HepG2 (cell line): ENCODE results near the gene CISD1. TPM values are rescaled to one million over a fixed set of nuclear protein-coding genes. Genes with fewer than 3 reads are reported as not detected.

ENCODE experiments used
- EP300 ChIP-seq, 3 experiments: sonication (generic) in 1 of 3; formaldehyde crosslinking in 1 of 3; IDR thresholded peaks; 2 replicates each; pipeline versions ENCODE4 v1.5.1 to v1.6.1; 2011 to 2020; ENCODE audit warnings: low read depth in 2 of 3, low read length in 2 of 3, borderline replicate concordance in 1 of 3, improper control_type of control experiment in 1 of 3, mild to moderate bottlenecking in 1 of 3, missing genetic modification reagents in 1 of 3, moderate library complexity in 1 of 3
- ETV5 ChIP-seq: IDR thresholded peaks from 2 replicates; pipeline ENCODE4 v1.6.1; 2018; ENCODE audit warnings: missing biosample characterization, missing genetic modification reagents, inconsistent platforms, borderline replicate concordance
- FOXA1 ChIP-seq, 2 experiments: fragments of 450-650 bp in 1 of 2; sonication (generic) in 1 of 2; formaldehyde crosslinking in 1 of 2; IDR thresholded peaks; 2 replicates each; pipeline versions ENCODE4 v1.4.0 to v1.6.1; 2016 to 2020; ENCODE audit warnings: missing genetic modification reagents in 1 of 2
- FOXK1 ChIP-seq: sonication (generic); formaldehyde crosslinking; IDR thresholded peaks from 2 replicates; pipeline ENCODE4 v1.4.0; 2020; ENCODE audit warnings: low read depth, missing genetic modification reagents, borderline replicate concordance
- GABPA ChIP-seq, 2 experiments: IDR thresholded peaks; 2 replicates each; pipeline ENCODE4 v1.6.1; 2011 to 2016; ENCODE audit warnings: low read depth in 2 of 2, low read length in 1 of 2, missing biosample characterization in 1 of 2, missing genetic modification characterization in 1 of 2
- KAT8 ChIP-seq: IDR thresholded peaks from 2 replicates; pipeline ENCODE4 v1.6.1; 2016; ENCODE audit warnings: missing genetic modification reagents, missing compliant biosample characterization
- KDM6A ChIP-seq: IDR thresholded peaks from 2 replicates; pipeline ENCODE4 v1.6.1; 2016; ENCODE audit warnings: low read depth
- NFIC ChIP-seq: IDR thresholded peaks from 2 replicates; pipeline ENCODE4 v1.6.1; 2012; ENCODE audit warnings: mild to moderate bottlenecking, low read length, inconsistent platforms
- NR2F1 ChIP-seq, 2 experiments: fragments of 450-650 bp in 1 of 2; formaldehyde crosslinking in 1 of 2; IDR thresholded peaks; 2 replicates each; pipeline versions ENCODE4 v1.5.0 to v1.6.1; 2016 to 2020; ENCODE audit warnings: mild to moderate bottlenecking in 1 of 2, missing compliant biosample characterization in 1 of 2, missing genetic modification reagents in 1 of 2, moderate library complexity in 1 of 2
- POGZ ChIP-seq: sonication (generic); formaldehyde crosslinking; IDR thresholded peaks from 2 replicates; pipeline ENCODE4 v1.4.0; 2020; ENCODE audit warnings: mild to moderate bottlenecking, missing genetic modification reagents
- SOX6 ChIP-seq, 2 experiments: fragments of 450-650 bp in 1 of 2; sonication (generic) in 1 of 2; formaldehyde crosslinking in 1 of 2; IDR thresholded peaks; 2 replicates each; pipeline versions ENCODE4 v1.4.0 to v1.6.1; 2017 to 2020; ENCODE audit warnings: antibody characterized with exemption in 1 of 2, mild to moderate bottlenecking in 1 of 2, missing genetic modification reagents in 1 of 2
- ZNF614 ChIP-seq: IDR thresholded peaks from 2 replicates; pipeline ENCODE4 v1.6.1; 2018; ENCODE audit warnings: missing biosample characterization, missing genetic modification reagents, inconsistent platforms, borderline replicate concordance
- ZNF678 ChIP-seq: sonication (generic); formaldehyde crosslinking; IDR thresholded peaks from 2 replicates; pipeline ENCODE4 v1.4.0; 2020; ENCODE audit warnings: mild to moderate bottlenecking, missing genetic modification reagents
- polyA plus RNA-seq, 8 experiments: library from polyadenylated mRNA; depleted of rRNA in 3 of 8; stranded (reverse) in 7 of 8; unstranded in 1 of 8; fragments of >200 nt; fragmentation: Illumina TruSeq in 4 of 8; extraction: Trizol in 4 of 8; gene quantifications; 2 replicates each; pipeline versions ENCODE4 v1.2.1 to v1.2.3, GENCODE V29; 2011 to 2016; ENCODE audit warnings: low read depth in 4 of 8, missing spikeins in 1 of 8, mixed read lengths in 1 of 8; ENCODE audit not compliant: insufficient read depth in 1 of 8
- total RNA-seq, 5 experiments: library from RNA; depleted of rRNA; stranded (reverse); fragments of >200 nt; fragmentation: Illumina TruSeq; extraction: Trizol; gene quantifications; 2 replicates each; pipeline ENCODE4 v1.2.3, GENCODE V29; 2016; ENCODE audit warnings: low read depth in 1 of 5

CISD1 gene
- total and polyA plus RNA-seq, 2 of the 13 experiments (the other 11 are each of a cell fraction or from before 2014, with no cell fraction given): 63.4 to 78.9 TPM

- TF ChIP-seq EP300 (IDR thresholded peaks at IDR 0.05; ENCODE audit: low read depth in 2 of 2, low read length in 2 of 2) (peak in 1 of 2 experiments; percentile 68; a peak in 2 of 4 replicates), EP300 (CRISPR knock-in tag; IDR thresholded peaks at IDR 0.05; ENCODE audit: borderline replicate concordance) (no peak), FOXA1 (IDR thresholded peaks at IDR 0.05) (no peak), FOXA1 (CRISPR knock-in tag; IDR thresholded peaks at IDR 0.05) (0 out of 2 replicates have a peak, but pooled peaks have one; percentile 16), GABPA (IDR thresholded peaks at IDR 0.05; ENCODE audit: low read depth, low read length) (no peak), GABPA (CRISPR knock-in tag; IDR thresholded peaks at IDR 0.05; ENCODE audit: low read depth) (peak; percentile 62), NR2F1 (CRISPR knock-in tag; IDR thresholded peaks at IDR 0.05) (peak in 1 of 2 experiments; percentile 67; a peak in 3 of 4 replicates), ZNF678 (no peak), FOXK1 (CRISPR knock-in tag) (0 out of 2 replicates have a peak, but pooled peaks have one; percentile 13), KDM6A (peak; percentile 27; the same call in 1 of the 2 replicates), POGZ (CRISPR knock-in tag) (peak; percentile 65; the same call in 1 of the 2 replicates), ZNF614 (CRISPR knock-in tag) (0 out of 2 replicates have a peak, but pooled peaks have one; percentile 23), NFIC (peak; percentile 36; the same call in 1 of the 2 replicates), ETV5 (CRISPR knock-in tag) (peak; percentile 45; the same call in 1 of the 2 replicates), SOX6 (IDR thresholded peaks at IDR 0.05) (no peak), SOX6 (CRISPR knock-in tag; IDR thresholded peaks at IDR 0.05) (peak; percentile 72; the same call in 1 of the 2 replicates), KAT8 (peak; percentile 59; the same call in 1 of the 2 replicates)
Observed at GRCh38 chr10:58322072-58322834, 53.3 kb downstream of the CISD1 start (continued).
